GM23248 (cell line): ENCODE measurements around the gene FTL. TPM values are rescaled to one million over a fixed set of nuclear protein-coding genes. Genes with fewer than 3 reads are reported as not detected.

Experiments
- DNase-seq: peaks from one replicate; pipeline ENCODE4 v3.0.0-alpha.2; 2015
- H2AFZ ChIP-seq: fragments of 200-600 bp; sonication (generic); 2 replicates; pipeline ENCODE4 v1.6.1; 2016; ENCODE audit warnings: antibody characterized with exemption
- H3F3A ChIP-seq: fragments of 200-600 bp; sonication (generic); 2 replicates; pipeline ENCODE4 v1.6.1; 2016; ENCODE audit warnings: mild to moderate bottlenecking, antibody characterized with exemption, mixed run types; ENCODE audit not compliant: insufficient read depth
- H3K27ac ChIP-seq: fragments of 200-600 bp; sonication (generic); 2 replicates; pipeline ENCODE4 v1.5.1; 2016; ENCODE audit warnings: mild to moderate bottlenecking
- H3K27me3 ChIP-seq: fragments of 200-600 bp; sonication (generic); replicated peaks from 2 replicates; pipeline ENCODE4 v1.6.1; 2016; ENCODE audit warnings: mild to moderate bottlenecking; ENCODE audit not compliant: insufficient read depth
- H3K36me3 ChIP-seq: fragments of 200-600 bp; sonication (generic); 2 replicates; pipeline ENCODE4 v1.6.1; 2016; ENCODE audit warnings: low read depth, mild to moderate bottlenecking
- H3K4me1 ChIP-seq: fragments of 200-600 bp; sonication (generic); 2 replicates; pipeline ENCODE4 v1.6.1; 2016; ENCODE audit warnings: mild to moderate bottlenecking; ENCODE audit not compliant: insufficient read depth
- H3K4me2 ChIP-seq: fragments of 200-600 bp; sonication (generic); one replicate; pipeline ENCODE4 v1.6.1; 2016; ENCODE audit warnings: mild to moderate bottlenecking; ENCODE audit not compliant: unreplicated experiment
- H3K4me3 ChIP-seq: fragments of 200-600 bp; sonication (generic); 2 replicates; pipeline ENCODE4 v1.5.1; 2016; ENCODE audit warnings: mild to moderate bottlenecking
- H3K79me2 ChIP-seq: fragments of 200-600 bp; sonication (generic); 2 replicates; pipeline ENCODE4 v1.6.1; 2016; ENCODE audit warnings: mild to moderate bottlenecking; ENCODE audit not compliant: insufficient read depth
- H3K9ac ChIP-seq: fragments of 200-600 bp; sonication (generic); 2 replicates; pipeline ENCODE4 v1.6.1; 2016; ENCODE audit warnings: mild to moderate bottlenecking
- H3K9me2 ChIP-seq: fragments of 200-600 bp; sonication (generic); 2 replicates; pipeline ENCODE4 v1.6.1; 2016; ENCODE audit warnings: mixed run types, mild to moderate bottlenecking, moderate library complexity; ENCODE audit not compliant: insufficient read depth
- H3K9me3 ChIP-seq: fragments of 200-600 bp; sonication (generic); one replicate; pipeline ENCODE4 v1.6.1; 2017; ENCODE audit warnings: low read depth
- H4K20me1 ChIP-seq: fragments of 200-600 bp; sonication (generic); 2 replicates; pipeline ENCODE4 v1.6.0; 2016; ENCODE audit not compliant: insufficient read depth
- EZH2 ChIP-seq: fragments of 200-600 bp; sonication (generic); IDR thresholded peaks from 2 replicates; pipeline ENCODE4 v1.6.1; 2018; ENCODE audit warnings: antibody characterized with exemption, mild to moderate bottlenecking; ENCODE audit not compliant: insufficient read depth, poor library complexity, severe bottlenecking
- EZH2phosphoT487 ChIP-seq: fragments of 200-600 bp; sonication (generic); IDR thresholded peaks from 2 replicates; pipeline ENCODE4 v1.6.1; 2018; ENCODE audit warnings: antibody characterized with exemption, moderate library complexity, mild to moderate bottlenecking, low read depth; ENCODE audit not compliant: insufficient read depth
- WGBS, 2 experiments: methylation state at CpG; one replicate each; pipeline ENCODE4 v1.1.6; 2015 to 2017; ENCODE audit warnings: low lambda C conversion rate in 2 of 2, low coverage in 1 of 2; ENCODE audit errors: missing lambda C conversion rate in 2 of 2; 5-methylcytosine and 5-hydroxymethylcytosine counted together
- in situ Hi-C: fragments of 300-500 bp; cut with MboI; formaldehyde crosslinking; loops from 2 replicates; pipeline ENCODE4 v1.15.0; 2020
- polyA plus RNA-seq: library from polyadenylated mRNA; unstranded; fragments of >200 nt; fragmentation: Nextera tagmentation; extraction: Ambion mirVana; gene quantifications from 2 replicates; pipeline ENCODE4 v1.2.1, GENCODE V29; 2016
- total RNA-seq: library from RNA; depleted of rRNA; stranded (reverse); fragments of >200 nt; shearing (Covaris generic); gene quantifications from 2 replicates; pipeline ENCODE4 v1.2.3, GENCODE V29; 2014

Gene FTL
- total and polyA plus RNA-seq, 2 experiments from 2014 or later: 2,848 to 8,171 TPM

- Histone ChIP-seq H3K9me2 (no peaks in the 10 kb centered on the region), H3K4me1 (peaks cover 28% of the 10 kb centered on the region), H3K9me3 (no peaks in the 10 kb centered on the region), H3K27me3 (no peaks in the 10 kb centered on the region), H3K27ac (peak overlapping the region; percentile 97), H3K9ac (peak overlapping the region; percentile 85), H3K4me3 (peak overlapping the region; percentile 58), H2AFZ (peak overlapping the region; percentile 16), H3K4me2 (peak overlapping the region; percentile 87), H3K79me2 (peaks cover 22% of the 10 kb centered on the region), H4K20me1 (peaks cover 12% of the 10 kb centered on the region; the same call in 1 of the 2 replicates), H3F3A (peaks cover 57% of the 10 kb centered on the region), H3K36me3 (peaks cover 19% of the 10 kb centered on the region; the same call in 1 of the 2 replicates)
- peak; percentile 85 for DNase-seq
- in situ Hi-C loops: no loop called here
- WGBS, 2 experiments: 5 to 10% methylated on average over 19 of the region's 19 CpGs
- TF ChIP-seq EZH2 (no peak), EZH2phosphoT487 (no peak)
Measured at GRCh38 chr19:48964205-48965039, 687 bp upstream of the FTL start.

GRCh38 chr19:48965806-48966540, 864 bp downstream of the FTL start:
- no peaks in the 10 kb centered on the region for H3K9me2 ChIP-seq
- H3K36me3 ChIP-seq: peaks cover 31% of the 10 kb centered on the region; the same call in 1 of the 2 replicates
- TF ChIP-seq EZH2phosphoT487: no peak
- no peak for TF ChIP-seq EZH2
- H4K20me1 ChIP-seq: peaks cover 12% of the 10 kb centered on the region; the same call in 1 of the 2 replicates
- H3K9me3 ChIP-seq: no peaks in the 10 kb centered on the region
- WGBS, 2 experiments: 6 to 8% methylated on average over 36 of the region's 36 CpGs
- H3K9ac ChIP-seq: peak overlapping the region; percentile 95
- peak overlapping the region; percentile 97 for H3K4me3 ChIP-seq
- DNase-seq: peak; percentile 92
- peaks cover 22% of the 10 kb centered on the region for H3K79me2 ChIP-seq
- H3K4me1 ChIP-seq: peaks cover 28% of the 10 kb centered on the region
- in situ Hi-C loops: no loop called here
- H3K4me2 ChIP-seq: peak overlapping the region; percentile 98
- H2AFZ ChIP-seq: no peak overlapping the region
- H3F3A ChIP-seq: peaks cover 64% of the 10 kb centered on the region
- H3K27ac ChIP-seq: peak overlapping the region; percentile 97
- no peaks in the 10 kb centered on the region for H3K27me3 ChIP-seq

DNA sequence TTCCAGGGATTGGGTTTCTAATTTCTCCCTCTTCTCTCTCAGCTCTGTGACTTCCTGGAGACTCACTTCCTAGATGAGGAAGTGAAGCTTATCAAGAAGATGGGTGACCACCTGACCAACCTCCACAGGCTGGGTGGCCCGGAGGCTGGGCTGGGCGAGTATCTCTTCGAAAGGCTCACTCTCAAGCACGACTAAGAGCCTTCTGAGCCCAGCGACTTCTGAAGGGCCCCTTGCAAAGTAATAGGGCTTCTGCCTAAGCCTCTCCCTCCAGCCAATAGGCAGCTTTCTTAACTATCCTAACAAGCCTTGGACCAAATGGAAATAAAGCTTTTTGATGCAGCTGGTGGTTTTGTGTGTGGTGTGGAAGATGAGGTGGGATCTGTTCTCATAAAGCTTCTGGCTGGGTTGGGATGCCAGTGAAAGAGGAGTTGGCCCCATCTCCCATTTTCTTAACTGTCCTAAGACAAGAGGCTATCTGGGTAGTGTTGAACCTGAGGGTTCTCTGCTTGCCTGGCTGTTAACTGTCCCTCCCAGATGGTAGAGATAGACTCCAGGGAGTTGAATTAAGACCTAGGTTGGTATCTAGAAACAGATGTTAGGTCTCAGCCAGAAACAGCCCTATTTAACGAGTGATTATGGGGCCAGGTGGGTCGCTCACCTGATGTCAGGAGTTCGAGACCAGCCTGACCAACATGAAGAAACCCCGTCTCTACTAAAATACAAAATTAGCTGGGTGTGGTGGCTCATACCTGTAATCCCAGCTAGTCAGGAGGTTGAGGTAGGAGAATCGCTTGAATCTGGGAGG, 1.6 kb downstream of the FTL start:
- Histone ChIP-seq H3K4me2 (peak overlapping the region; percentile 98), H3K9ac (peak overlapping the region; percentile 95), H4K20me1 (peaks cover 12% of the 10 kb centered on the region; the same call in 1 of the 2 replicates), H3K27me3 (no peaks in the 10 kb centered on the region), H3K4me3 (peak overlapping the region; percentile 97), H3K9me3 (no peaks in the 10 kb centered on the region), H3K4me1 (peaks cover 28% of the 10 kb centered on the region), H3F3A (peaks cover 66% of the 10 kb centered on the region), H3K27ac (peak overlapping the region; percentile 97), H2AFZ (no peak overlapping the region), H3K79me2 (peaks cover 22% of the 10 kb centered on the region), H3K9me2 (no peaks in the 10 kb centered on the region), H3K36me3 (peaks cover 34% of the 10 kb centered on the region; the same call in 1 of the 2 replicates)
- peak; percentile 39 for DNase-seq
- TF ChIP-seq EZH2phosphoT487 (no peak), EZH2 (no peak)
- WGBS, 2 experiments: 74 to 75% methylated on average over 10 of the region's 10 CpGs
- in situ Hi-C loops: no loop called here
